GM12878 (cell line): ENCODE data around the gene PGAP6. TPM values are rescaled to one million over a fixed set of nuclear protein-coding genes. Genes with fewer than 3 reads are reported as not detected.

Experiments used
- ATAC-seq: fragments of 200-7000 bp; cut with Tn5 transposase; 3 replicates; pipeline ENCODE4 v1.9.1; 2020; ENCODE audit warnings: mild to moderate bottlenecking, moderate library complexity
- BruUV-seq: library from RNA; stranded (reverse); fragments of 400-500 nt; replicated peaks from 2 replicates; lab custom pipeline; 2021; lab: Mats Ljungman, UMichigan
- CTCF ChIA-PET: fragments of 300-600 bp; sonication (Branson Sonifier 250); formaldehyde crosslinking; extraction: SDS; loops from one replicate; lab custom pipeline; 2021; ENCODE audit warnings: inconsistent platforms; lab: Yijun Ruan, JAX
- POLR2A ChIA-PET: fragments of 350-600 bp; formaldehyde crosslinking; extraction: SDS; loops from one replicate; lab custom pipeline; 2021; ENCODE audit warnings: inconsistent platforms; lab: Charles Lee
- RAD21 ChIA-PET: fragments of 300-600 bp; sonication (Branson Sonifier 250); formaldehyde crosslinking; loops from one replicate; lab custom pipeline; 2023; ENCODE audit warnings: antibody characterized with exemption; ENCODE audit not compliant: unreplicated experiment; lab: Charles Lee
- SMC1A ChIA-PET: fragments of 300-600 bp; sonication (Branson Sonifier 250); formaldehyde crosslinking; loops from one replicate; lab custom pipeline; 2023; ENCODE audit not compliant: unreplicated experiment, uncharacterized antibody; lab: Charles Lee
- DNase-seq: peaks from one replicate; pipeline ENCODE4 v3.0.0-alpha.2; 2011; ENCODE audit warnings: low read depth, low spot score
- FAIRE-seq: peaks from 3 replicates; lab custom pipeline; 2011; peaks lifted over from hg19 to GRCh38; lab: Jason Lieb, UNC
- H2AFZ ChIP-seq: 2 replicates; pipeline ENCODE4 v1.6.0; 2011; ENCODE audit warnings: low read depth, low read length, control low read depth; ENCODE audit not compliant: control insufficient read depth
- H3K27ac ChIP-seq: 2 replicates; pipeline ENCODE4 v1.5.1; 2011; ENCODE audit warnings: control low read depth; ENCODE audit not compliant: control insufficient read depth, insufficient read depth
- H3K27me3 ChIP-seq, 2 experiments: replicated peaks in 1 of 2; 2 replicates each; pipeline versions ENCODE4 v1.6.0 to v1.6.1; 2011; ENCODE audit warnings: low read length in 1 of 2; ENCODE audit not compliant: control insufficient read depth in 2 of 2, insufficient read depth in 2 of 2
- H3K36me3 ChIP-seq, 2 experiments: 2 replicates each; pipeline ENCODE4 v1.5.1; 2011; ENCODE audit warnings: low read length in 1 of 2; ENCODE audit not compliant: control insufficient read depth in 2 of 2, insufficient read depth in 2 of 2
- H3K4me1 ChIP-seq: 2 replicates; pipeline ENCODE4 v1.6.1; 2011; ENCODE audit warnings: mild to moderate bottlenecking, low read length, moderate library complexity, mixed read lengths; ENCODE audit not compliant: control insufficient read depth, insufficient read depth
- H3K4me2 ChIP-seq: 2 replicates; pipeline ENCODE4 v1.6.0; 2011; ENCODE audit warnings: control low read depth; ENCODE audit not compliant: control insufficient read depth, insufficient read depth
- H3K4me3 ChIP-seq: fragments of 200-600 bp; sonication (generic); 2 replicates; pipeline ENCODE4 v1.5.1; 2016
- H3K79me2 ChIP-seq: 2 replicates; pipeline ENCODE4 v1.6.0; 2011; ENCODE audit warnings: low read length; ENCODE audit not compliant: control insufficient read depth, insufficient read depth
- H3K9ac ChIP-seq: 2 replicates; pipeline ENCODE4 v1.8.0; 2011; ENCODE audit warnings: low read length, control low read depth, mixed read lengths; ENCODE audit not compliant: control insufficient read depth, insufficient read depth
- H3K9me3 ChIP-seq: replicated peaks from 3 replicates; pipeline ENCODE4 v1.5.1; 2011; ENCODE audit warnings: mild to moderate bottlenecking, low read length; ENCODE audit not compliant: control insufficient read depth, insufficient read depth
- H4K20me1 ChIP-seq: 2 replicates; pipeline ENCODE4 v1.6.0; 2011; ENCODE audit not compliant: control insufficient read depth, insufficient read depth
- ATF7 ChIP-seq: fragments of 450-650 bp; IDR thresholded peaks from 2 replicates; pipeline ENCODE4 v1.6.1; 2016; ENCODE audit warnings: low read depth, mild to moderate bottlenecking
- CHD1 ChIP-seq: IDR thresholded peaks from 2 replicates; pipeline ENCODE4 v1.6.1; 2012; ENCODE audit warnings: low read depth, low read length, improper control_type of control experiment
- EED ChIP-seq: sonication (generic); IDR thresholded peaks from 2 replicates; pipeline ENCODE4 v1.6.1; 2016; ENCODE audit warnings: antibody characterized with exemption, low read depth
- GATAD2B ChIP-seq: fragments of 450-650 bp; conservative IDR thresholded peaks from 2 replicates; pipeline ENCODE4 v1.6.1; 2017; ENCODE audit warnings: low read depth, mild to moderate bottlenecking, moderate library complexity
- HDAC2 ChIP-seq: fragments of 200-600 bp; sonication (generic); IDR thresholded peaks from 2 replicates; pipeline ENCODE4 v1.6.1; 2017
- IKZF1 ChIP-seq: fragments of 450-650 bp; conservative IDR thresholded peaks from 2 replicates; pipeline ENCODE4 v1.6.1; 2017; ENCODE audit warnings: antibody characterized with exemption, mild to moderate bottlenecking
- NFXL1 ChIP-seq: fragments of 450-650 bp; IDR thresholded peaks from 2 replicates; pipeline ENCODE4 v1.6.1; 2017; ENCODE audit warnings: antibody characterized with exemption, mild to moderate bottlenecking, borderline replicate concordance
- POLR2A ChIP-seq: IDR thresholded peaks from 2 replicates; pipeline ENCODE4 v1.6.1; 2011; ENCODE audit warnings: low read depth, mild to moderate bottlenecking, low read length
- RAD21 ChIP-seq: IDR thresholded peaks from 2 replicates; pipeline ENCODE4 v1.6.1; 2011; ENCODE audit warnings: mild to moderate bottlenecking, low read depth, low read length, moderate library complexity; ENCODE audit not compliant: insufficient read depth
- RUNX3 ChIP-seq: IDR thresholded peaks from 2 replicates; pipeline ENCODE4 v1.6.1; 2012; ENCODE audit warnings: low read length, inconsistent platforms
- SIN3A ChIP-seq: IDR thresholded peaks from 2 replicates; pipeline ENCODE4 v1.6.1; 2012; ENCODE audit warnings: low read depth, low read length, improper control_type of control experiment
- SMARCA5 ChIP-seq: fragments of 450-650 bp; IDR thresholded peaks from 2 replicates; pipeline ENCODE4 v1.6.1; 2017; ENCODE audit warnings: mild to moderate bottlenecking
- SREBF1 ChIP-seq: IDR thresholded peaks from 2 replicates; pipeline ENCODE4 v1.6.1; 2012; ENCODE audit warnings: mild to moderate bottlenecking, low read length
- TCF7 ChIP-seq: IDR thresholded peaks from 2 replicates; pipeline ENCODE4 v1.6.1; 2014; ENCODE audit warnings: antibody characterized with exemption, borderline replicate concordance
- ZBED1 ChIP-seq: IDR thresholded peaks from 2 replicates; pipeline ENCODE4 v1.6.1; 2016; ENCODE audit warnings: borderline replicate concordance
- ZNF622 ChIP-seq: fragments of 450-650 bp; IDR thresholded peaks from 2 replicates; pipeline ENCODE4 v1.6.1; 2017; ENCODE audit warnings: mild to moderate bottlenecking, inconsistent platforms
- WGBS: methylation state at CpG from one replicate; pipeline ENCODE4 v1.1.6; 2016; ENCODE audit warnings: low lambda C conversion rate; ENCODE audit not compliant: insufficient replicate concordance, insufficient coverage; ENCODE audit errors: missing lambda C conversion rate; 5-methylcytosine and 5-hydroxymethylcytosine counted together
- in situ Hi-C: fragments of 300-500 bp; cut with MboI; formaldehyde crosslinking; loops from 9 replicates; pipeline ENCODE4 v1.14.3; 2018; ENCODE audit warnings: mixed read lengths
- intact Hi-C: fragments of 100-400 bp; cut with micrococcal nuclease; formaldehyde crosslinking; loops from one replicate; pipeline ENCODE4 v1.14.2; 2022; ENCODE audit not compliant: unreplicated experiment
- polyA plus RNA-seq, 11 experiments: library from polyadenylated mRNA; depleted of rRNA in 4 of 11; unstranded in 6 of 11; stranded (reverse) in 5 of 11; fragments of >200 nt; fragmentation: Nextera tagmentation in 4 of 11; fragmentation: Illumina TruSeq in 1 of 11; extraction: Ambion mirVana in 4 of 11; extraction: Trizol in 1 of 11; gene quantifications; 1 replicate in 1 of 11; 2 replicates in 10 of 11; pipeline versions ENCODE4 v1.2.1 to v1.2.3, GENCODE V29; 2011 to 2016; ENCODE audit warnings: inconsistent platforms in 2 of 11, missing spikeins in 2 of 11, low read depth in 1 of 11
- total RNA-seq, 4 experiments: library from RNA; depleted of rRNA in 3 of 4; stranded (reverse); fragments of >200 nt in 3 of 4; fragmentation: Illumina TruSeq in 1 of 4; extraction: Trizol in 1 of 4; gene quantifications; 2 replicates each; pipeline versions ENCODE4 v1.2.1 to v1.2.3, GENCODE V29; 2013 to 2021
- TF ChIP-seq, protein P1 (sequence below): fragments of 450-650 bp; IDR thresholded peaks from 2 replicates; pipeline ENCODE4 v1.6.1; 2017; ENCODE audit warnings: antibody characterized with exemption, mild to moderate bottlenecking, moderate library complexity
- TF ChIP-seq, protein P2 (sequence below): fragments of 450-650 bp; IDR thresholded peaks from 2 replicates; pipeline ENCODE4 v1.6.1; 2017; ENCODE audit warnings: mild to moderate bottlenecking, low read depth, inconsistent platforms; ENCODE audit not compliant: poor library complexity, severe bottlenecking

The PGAP6 gene
- total and polyA plus RNA-seq, 10 of the 15 experiments (the other 5 are each of a cell fraction or from before 2014, with no cell fraction given) = 0.76 to 48.8 (median 18.4) TPM

GRCh38 chr16:352547-353403, 29.0 kb downstream of the PGAP6 start, which contains the start of gene AXIN1:
Gene AXIN1, minus strand, starts transcription at chr16:352723. Its CDS starts 5,698 bp downstream, at chr16:347025.
- RAD21 ChIA-PET = interaction anchor here (0.6 to 1.7 kb wide), 11 partner anchors 10 to 246 kb away, joined by 3 to 13 read pairs (median 4); no protein-coding TSS in a partner anchor
- in situ Hi-C loops (no loop called here), intact Hi-C loops (no loop called here)
- H3K4me2 ChIP-seq = peak within 1 kb of the TSS; percentile 82
- POLR2A ChIA-PET = interaction anchor here (0.5 to 4.8 kb wide), 9 partner anchors 18 to 299 kb away, joined by 3 to 33 read pairs (median 4); partner anchors contain the start of genes FAM234A, MRPL28, PGAP6 and POLR3K
- DNase-seq (peak; percentile 64), FAIRE-seq (no peak), ATAC-seq (peak; percentile 82)
- no TSS peak for BruUV-seq
- H3K4me1 ChIP-seq = peaks cover 20% of the 10 kb centered on the region
- CTCF ChIA-PET = interaction anchor here (1.0 kb wide), 1 partner anchor 246 kb away, joined by 3 read pairs; no protein-coding TSS in a partner anchor
- WGBS = 32% methylated on average over 5 of the region's 113 CpGs
- H2AFZ ChIP-seq = peak within 1 kb of the TSS; percentile 75
- SMC1A ChIA-PET = interaction anchor here (1.8 kb wide), 1 partner anchor 118 kb away, joined by 5 read pairs; the partner anchor contains the start of gene FAM234A
- H3K4me3 ChIP-seq = peak within 1 kb of the TSS; percentile 96
- peak within 1 kb of the TSS; percentile 73 for H3K9ac ChIP-seq
- no peaks in the 10 kb centered on the region for H4K20me1 ChIP-seq
- H3K9me3 ChIP-seq = no peaks in the 10 kb centered on the region
- H3K27ac ChIP-seq = peak within 1 kb of the TSS; percentile 48
- H3K27me3 ChIP-seq = no peaks in the 10 kb centered on the region
- H3K36me3 ChIP-seq = no peaks in the 10 kb centered on the region
- H3K79me2 ChIP-seq = peaks cover 28% of the 10 kb centered on the region
- TF ChIP-seq, protein P1, sequence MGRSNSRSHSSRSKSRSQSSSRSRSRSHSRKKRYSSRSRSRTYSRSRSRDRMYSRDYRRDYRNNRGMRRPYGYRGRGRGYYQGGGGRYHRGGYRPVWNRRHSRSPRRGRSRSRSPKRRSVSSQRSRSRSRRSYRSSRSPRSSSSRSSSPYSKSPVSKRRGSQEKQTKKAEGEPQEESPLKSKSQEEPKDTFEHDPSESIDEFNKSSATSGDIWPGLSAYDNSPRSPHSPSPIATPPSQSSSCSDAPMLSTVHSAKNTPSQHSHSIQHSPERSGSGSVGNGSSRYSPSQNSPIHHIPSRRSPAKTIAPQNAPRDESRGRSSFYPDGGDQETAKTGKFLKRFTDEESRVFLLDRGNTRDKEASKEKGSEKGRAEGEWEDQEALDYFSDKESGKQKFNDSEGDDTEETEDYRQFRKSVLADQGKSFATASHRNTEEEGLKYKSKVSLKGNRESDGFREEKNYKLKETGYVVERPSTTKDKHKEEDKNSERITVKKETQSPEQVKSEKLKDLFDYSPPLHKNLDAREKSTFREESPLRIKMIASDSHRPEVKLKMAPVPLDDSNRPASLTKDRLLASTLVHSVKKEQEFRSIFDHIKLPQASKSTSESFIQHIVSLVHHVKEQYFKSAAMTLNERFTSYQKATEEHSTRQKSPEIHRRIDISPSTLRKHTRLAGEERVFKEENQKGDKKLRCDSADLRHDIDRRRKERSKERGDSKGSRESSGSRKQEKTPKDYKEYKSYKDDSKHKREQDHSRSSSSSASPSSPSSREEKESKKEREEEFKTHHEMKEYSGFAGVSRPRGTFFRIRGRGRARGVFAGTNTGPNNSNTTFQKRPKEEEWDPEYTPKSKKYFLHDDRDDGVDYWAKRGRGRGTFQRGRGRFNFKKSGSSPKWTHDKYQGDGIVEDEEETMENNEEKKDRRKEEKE = no peak
- TF ChIP-seq GATAD2B (peak; percentile 82; the same call in 1 of the 2 replicates), IKZF1 (peak; percentile 46), CHD1 (no peak), ZNF622 (no peak), POLR2A (peak; percentile 79), RAD21 (peak; percentile 66), HDAC2 (no peak), SMARCA5 (peak; percentile 65; the same call in 1 of the 2 replicates), ATF7 (no peak), ZBED1 (no peak), EED (no peak), SREBF1 (no peak), TCF7 (no peak), NFXL1 (no peak), RUNX3 (no peak), SIN3A (no peak)
- TF ChIP-seq, protein P2, sequence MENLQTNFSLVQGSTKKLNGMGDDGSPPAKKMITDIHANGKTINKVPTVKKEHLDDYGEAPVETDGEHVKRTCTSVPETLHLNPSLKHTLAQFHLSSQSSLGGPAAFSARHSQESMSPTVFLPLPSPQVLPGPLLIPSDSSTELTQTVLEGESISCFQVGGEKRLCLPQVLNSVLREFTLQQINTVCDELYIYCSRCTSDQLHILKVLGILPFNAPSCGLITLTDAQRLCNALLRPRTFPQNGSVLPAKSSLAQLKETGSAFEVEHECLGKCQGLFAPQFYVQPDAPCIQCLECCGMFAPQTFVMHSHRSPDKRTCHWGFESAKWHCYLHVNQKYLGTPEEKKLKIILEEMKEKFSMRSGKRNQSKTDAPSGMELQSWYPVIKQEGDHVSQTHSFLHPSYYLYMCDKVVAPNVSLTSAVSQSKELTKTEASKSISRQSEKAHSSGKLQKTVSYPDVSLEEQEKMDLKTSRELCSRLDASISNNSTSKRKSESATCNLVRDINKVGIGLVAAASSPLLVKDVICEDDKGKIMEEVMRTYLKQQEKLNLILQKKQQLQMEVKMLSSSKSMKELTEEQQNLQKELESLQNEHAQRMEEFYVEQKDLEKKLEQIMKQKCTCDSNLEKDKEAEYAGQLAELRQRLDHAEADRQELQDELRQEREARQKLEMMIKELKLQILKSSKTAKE = no peak
